A549 (cell line): ENCODE results near the gene WDR38. TPM values are rescaled to one million over a fixed set of nuclear protein-coding genes. Genes with fewer than 3 reads are reported as not detected.

Experiments used
- ATOH8 ChIP-seq: fragments of 250-450 bp; sonication (Bioruptor Pico); IDR thresholded peaks from 2 replicates; pipeline ENCODE4 v1.5.0; 2020; ENCODE audit warnings: low read depth, mild to moderate bottlenecking, moderate library complexity
- CBX2 ChIP-seq: fragments of 200-600 bp; sonication (generic); IDR thresholded peaks from 2 replicates; pipeline ENCODE4 v1.6.1; 2016; ENCODE audit warnings: low read depth, mild to moderate bottlenecking, borderline replicate concordance
- CEBPB ChIP-seq, 2 experiments: fragments of >200 bp in 1 of 2; sonication (Bioruptor Twin) in 1 of 2; formaldehyde crosslinking in 1 of 2; IDR thresholded peaks; 2 replicates each; pipeline ENCODE4 v1.6.1; 2012 to 2016
- CTCF ChIP-seq: fragments of >200 bp; sonication (Bioruptor Twin); formaldehyde crosslinking; IDR thresholded peaks from 3 replicates; pipeline ENCODE4 v1.5.1; 2016
- E2F6 ChIP-seq: IDR thresholded peaks from 2 replicates; pipeline ENCODE4 v1.6.1; 2012; ENCODE audit warnings: low read depth, borderline replicate concordance
- EHMT2 ChIP-seq: fragments of 200-600 bp; sonication (generic); IDR thresholded peaks from 2 replicates; pipeline ENCODE4 v1.6.1; 2016; ENCODE audit warnings: antibody characterized with exemption, low read depth, mild to moderate bottlenecking, moderate library complexity
- ELK1 ChIP-seq: fragments of 150-350 bp; IDR thresholded peaks from 2 replicates; pipeline ENCODE4 v1.6.1; 2014; ENCODE audit warnings: low read depth, mild to moderate bottlenecking, low read length
- EP300 ChIP-seq, 2 experiments: fragments of >200 bp; sonication (Bioruptor Twin); formaldehyde crosslinking; IDR thresholded peaks; 2 replicates in 1 of 2; 3 replicates in 1 of 2; pipeline ENCODE4 v1.6.1; 2016 to 2017
- ESRRA ChIP-seq: fragments of 150-350 bp; IDR thresholded peaks from 2 replicates; pipeline ENCODE4 v1.6.1; 2014; ENCODE audit warnings: mild to moderate bottlenecking, low read length, borderline replicate concordance
- FOSB ChIP-seq: fragments of 250-450 bp; sonication (Bioruptor Pico); IDR thresholded peaks from 2 replicates; pipeline ENCODE4 v1.5.0; 2020; ENCODE audit warnings: mild to moderate bottlenecking, moderate library complexity
- FOSL2 ChIP-seq, 2 experiments: fragments of 450-650 bp in 1 of 2; fragments of >200 bp in 1 of 2; sonication (Bioruptor Twin) in 1 of 2; formaldehyde crosslinking; IDR thresholded peaks; 2 replicates each; pipeline versions ENCODE4 v1.5.0 to v1.6.1; 2016 to 2020; ENCODE audit warnings: mild to moderate bottlenecking in 1 of 2, moderate library complexity in 1 of 2
- FOXS1 ChIP-seq: fragments of 250-450 bp; sonication (Bioruptor Pico); IDR thresholded peaks from 2 replicates; pipeline ENCODE4 v1.5.0; 2020; ENCODE audit warnings: mild to moderate bottlenecking, moderate library complexity
- HES2 ChIP-seq: fragments of >200 bp; sonication (Bioruptor Twin); formaldehyde crosslinking; IDR thresholded peaks from 2 replicates; pipeline ENCODE4 v1.6.1; 2016
- HMGXB4 ChIP-seq: fragments of 250-450 bp; sonication (Bioruptor Pico); IDR thresholded peaks from 2 replicates; pipeline ENCODE4 v1.5.0; 2021; ENCODE audit warnings: mild to moderate bottlenecking, moderate library complexity, borderline replicate concordance
- HOXB5 ChIP-seq: fragments of 250-450 bp; sonication (Bioruptor Pico); IDR thresholded peaks from 2 replicates; pipeline ENCODE4 v1.5.0; 2020; ENCODE audit warnings: mild to moderate bottlenecking, moderate library complexity
- KDM1A ChIP-seq: fragments of 200-600 bp; sonication (generic); IDR thresholded peaks from 2 replicates; pipeline ENCODE4 v1.6.1; 2016; ENCODE audit warnings: low read depth, mild to moderate bottlenecking
- MAFK ChIP-seq: fragments of 450-650 bp; IDR thresholded peaks from 2 replicates; pipeline ENCODE4 v1.6.1; 2014; ENCODE audit not compliant: partially characterized antibody
- MAX ChIP-seq: IDR thresholded peaks from 2 replicates; pipeline ENCODE4 v1.6.1; 2012
- MAZ ChIP-seq: fragments of 150-350 bp; IDR thresholded peaks from 2 replicates; pipeline ENCODE4 v1.6.1; 2014; ENCODE audit warnings: antibody characterized with exemption, low read depth, low read length, borderline replicate concordance
- MYC ChIP-seq: IDR thresholded peaks from 2 replicates; pipeline ENCODE4 v1.6.1; 2012; ENCODE audit warnings: mild to moderate bottlenecking, inconsistent platforms, low read length, improper control_type of control experiment, borderline replicate concordance
- NPAS2 ChIP-seq: fragments of 250-450 bp; sonication (Bioruptor Pico); IDR thresholded peaks from 2 replicates; pipeline ENCODE4 v1.8.0; 2022; ENCODE audit warnings: mild to moderate bottlenecking, moderate library complexity, borderline replicate concordance
- NR3C1 ChIP-seq: fragments of >200 bp; sonication (Bioruptor Twin); formaldehyde crosslinking; IDR thresholded peaks from 3 replicates; pipeline ENCODE4 v1.6.1; 2017
- PBX3 ChIP-seq: IDR thresholded peaks from 2 replicates; pipeline ENCODE4 v1.6.1; 2012
- PHF8 ChIP-seq: fragments of 200-600 bp; sonication (generic); IDR thresholded peaks from 2 replicates; pipeline ENCODE4 v1.6.1; 2016; ENCODE audit warnings: low read depth, mild to moderate bottlenecking, antibody characterized with exemption, moderate library complexity, borderline replicate concordance
- POLR2A ChIP-seq: IDR thresholded peaks from 2 replicates; pipeline ENCODE4 v1.6.1; 2012; ENCODE audit warnings: mild to moderate bottlenecking, low read length
- POLR2AphosphoS2 ChIP-seq: conservative IDR thresholded peaks from 2 replicates; pipeline ENCODE4 v1.6.1; 2012; ENCODE audit warnings: low read length, improper control_type of control experiment, inconsistent platforms
- RARB ChIP-seq: fragments of 250-450 bp; sonication (Bioruptor Pico); IDR thresholded peaks from 2 replicates; pipeline ENCODE4 v1.8.0; 2021; ENCODE audit warnings: mild to moderate bottlenecking, moderate library complexity
- SREBF2 ChIP-seq: fragments of 450-650 bp; IDR thresholded peaks from 2 replicates; pipeline ENCODE4 v1.6.1; 2014; ENCODE audit warnings: mild to moderate bottlenecking, moderate library complexity
- TP53 ChIP-seq: fragments of 250-450 bp; sonication (Bioruptor Pico); IDR thresholded peaks from 2 replicates; pipeline ENCODE4 v1.5.0; 2021; ENCODE audit warnings: mild to moderate bottlenecking, moderate library complexity
- USF2 ChIP-seq: fragments of 450-650 bp; IDR thresholded peaks from 2 replicates; pipeline ENCODE4 v1.6.1; 2014; ENCODE audit warnings: antibody characterized with exemption
- ZFP36 ChIP-seq: fragments of 450-650 bp; IDR thresholded peaks from 2 replicates; pipeline ENCODE4 v1.6.1; 2014; ENCODE audit warnings: borderline replicate concordance; ENCODE audit not compliant: partially characterized antibody
- ZNF302 ChIP-seq: fragments of 250-450 bp; sonication (Bioruptor Pico); IDR thresholded peaks from 2 replicates; pipeline ENCODE4 v1.9.0; 2021; ENCODE audit warnings: inconsistent platforms, mild to moderate bottlenecking, moderate library complexity
- polyA plus RNA-seq, 4 experiments: library from polyadenylated mRNA; depleted of rRNA in 3 of 4; stranded (reverse); fragments of >200 nt; fragmentation: RNase III in 1 of 4; extraction: RNeasy Plus Mini Kit Qiagen cat#74134 plus additional on column Dnase treatment in 1 of 4; gene quantifications; 2 replicates in 3 of 4; 3 replicates in 1 of 4; pipeline ENCODE4 v1.2.3, GENCODE V29; 2011 to 2017

WDR38 gene
- polyA plus RNA-seq, 2 of the 4 experiments (the other 2 are of a cell fraction), result not detected

GRCh38 chr9:124868511-124869465 lies 15.5 kb downstream of the WDR38 start (continued):
- no peak; the same call in 1 of the 2 replicates for TF ChIP-seq ELK1
- no peak for TF ChIP-seq USF2
- no peak for TF ChIP-seq HOXB5 (CRISPR knock-in tag)
- TF ChIP-seq KDM1A, result no peak
- TF ChIP-seq HMGXB4, result no peak
- TF ChIP-seq POLR2A, result peak; percentile 78
- no peak for TF ChIP-seq ESRRA
- no peak for TF ChIP-seq RARB (CRISPR knock-in tag)
- no peak for TF ChIP-seq TP53 (CRISPR knock-in tag)
- peak; percentile 35; the same call in 1 of the 3 replicates for TF ChIP-seq CTCF
- TF ChIP-seq E2F6, result peak; percentile 76; the same call in 1 of the 2 replicates
- TF ChIP-seq EHMT2, result no peak
- TF ChIP-seq CEBPB (IDR thresholded peaks at IDR 0.05), result no peak
- TF ChIP-seq MYC, result 0 out of 2 replicates have a peak, but pooled peaks have one; percentile 36
- no peak for TF ChIP-seq ZFP36
- no peak for TF ChIP-seq FOXS1 (CRISPR knock-in tag)
- no peak for TF ChIP-seq NR3C1
- TF ChIP-seq ATOH8 (CRISPR knock-in tag), result no peak
- TF ChIP-seq POLR2AphosphoS2, result no peak
- TF ChIP-seq FOSB (CRISPR knock-in tag), result no peak
- TF ChIP-seq PHF8, result peak; percentile 48; the same call in 1 of the 2 replicates
- no peak for TF ChIP-seq MAZ
- no peak for TF ChIP-seq CBX2
- TF ChIP-seq MAFK, result no peak
- TF ChIP-seq EP300 (IDR thresholded peaks at IDR 0.05), result no peak
- TF ChIP-seq NPAS2 (CRISPR knock-in tag), result no peak
- TF ChIP-seq FOSL2 (IDR thresholded peaks at IDR 0.05), result no peak
- no peak; the same call in 1 of the 2 replicates for TF ChIP-seq FOSL2 (CRISPR knock-in tag; IDR thresholded peaks at IDR 0.05)
- TF ChIP-seq SREBF2, result no peak
- no peak for TF ChIP-seq HES2
- 0 out of 2 replicates have a peak, but pooled peaks have one; percentile 50 for TF ChIP-seq PBX3
- peak; percentile 71 for TF ChIP-seq MAX
- TF ChIP-seq ZNF302 (CRISPR knock-in tag), result no peak
